ENCODE measurements around the gene ELOF1.

GRCh38 chr19:11506101-11506555, 52.9 kb downstream of the ELOF1 start:
- TF ChIP-seq EZH2phosphoT487 (IDR thresholded peaks at IDR 0.05; ENCODE audit: borderline replicate concordance, low read length) (no peak), CTCF (conservative IDR thresholded peaks at IDR 0.05; ENCODE audit: low read depth, low read length) (no peak), EZH2 (IDR thresholded peaks at IDR 0.05; ENCODE audit: low read length, unreplicated experiment) (no peak)

Data from PC-3 (cell line).